Stimulated activated CD8-positive, alpha-beta memory T cell treated with anti-CD3 and anti-CD28 coated beads, Interleukin-12 subunit alpha, Interleukin-12 subunit beta, amount 100 ng/mL, for 4 hours (primary cell): ENCODE measurements around the gene PRKCA.

Experiments
- DNase-seq: peaks from one replicate; pipeline ENCODE4 v3.0.0-alpha.2; 2020; ENCODE audit warnings: low read depth

PRKCA gene

GRCh38 chr17:66625311-66625767, 322.9 kb downstream of the PRKCA start:
- no peak for DNase-seq

- no peak for DNase-seq
Observed at GRCh38 chr17:66627985-66628384, 325.6 kb downstream of the PRKCA start.

- DNase-seq: no peak
Observed at GRCh38 chr17:66629762-66630161, 327.3 kb downstream of the PRKCA start.

GRCh38 chr17:66630379-66630778, 328.0 kb downstream of the PRKCA start:
- DNase-seq: no peak

GRCh38 chr17:66630828-66631472, 328.5 kb downstream of the PRKCA start:
- no peak for DNase-seq

- no peak for DNase-seq
Observed at GRCh38 chr17:66632731-66633130, 330.3 kb downstream of the PRKCA start.

DNA sequence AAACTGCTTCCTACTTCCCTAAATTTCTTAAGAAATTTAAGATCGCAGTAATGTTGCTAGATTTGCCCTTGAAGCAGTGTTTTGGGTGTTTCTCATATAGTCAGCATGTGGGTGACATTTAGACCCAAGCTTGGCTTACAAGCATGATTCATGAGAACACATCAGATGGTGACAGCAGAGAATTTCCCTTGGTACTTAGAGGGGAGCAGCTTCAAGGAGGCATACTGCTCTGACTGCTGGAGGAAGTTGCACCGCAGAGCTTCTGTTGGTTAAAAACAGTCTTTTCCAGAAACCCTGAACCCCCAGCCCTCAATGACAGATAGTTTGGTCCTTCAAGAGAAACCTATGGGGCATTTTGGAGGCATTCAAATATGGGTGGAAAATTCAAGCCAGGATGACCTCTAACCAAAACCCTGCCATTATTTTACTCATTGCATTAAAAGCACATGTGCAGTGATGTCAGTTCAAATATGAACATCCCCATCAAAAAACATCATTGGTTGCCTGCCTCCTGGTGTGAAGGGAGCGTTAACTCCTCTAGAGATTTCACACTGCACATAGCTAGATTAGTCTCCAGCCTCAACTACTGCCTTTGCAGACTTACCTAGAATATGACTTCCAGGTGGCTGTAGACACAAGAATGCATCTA, 331.0 kb downstream of the PRKCA start:
- DNase-seq: no peak

DNA sequence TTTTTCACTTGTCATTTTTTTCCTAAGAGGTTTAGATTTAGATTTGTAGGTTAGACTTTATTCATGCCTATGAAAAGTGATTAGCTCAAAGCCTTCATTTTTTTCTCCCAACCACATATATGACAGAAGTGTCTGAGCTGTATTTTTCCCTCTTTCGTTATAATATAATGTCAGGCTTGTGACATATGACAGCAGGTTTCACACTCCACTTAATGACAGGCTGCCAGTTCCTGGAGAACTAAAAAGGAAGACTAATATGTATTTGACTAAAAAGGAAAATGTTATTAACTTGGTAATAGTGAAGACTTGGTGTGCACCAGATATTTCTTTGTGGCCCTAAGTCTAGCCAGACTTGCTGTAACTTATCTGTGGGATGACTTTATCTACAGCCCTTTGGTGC, 331.8 kb downstream of the PRKCA start:
- DNase-seq: no peak

DNA sequence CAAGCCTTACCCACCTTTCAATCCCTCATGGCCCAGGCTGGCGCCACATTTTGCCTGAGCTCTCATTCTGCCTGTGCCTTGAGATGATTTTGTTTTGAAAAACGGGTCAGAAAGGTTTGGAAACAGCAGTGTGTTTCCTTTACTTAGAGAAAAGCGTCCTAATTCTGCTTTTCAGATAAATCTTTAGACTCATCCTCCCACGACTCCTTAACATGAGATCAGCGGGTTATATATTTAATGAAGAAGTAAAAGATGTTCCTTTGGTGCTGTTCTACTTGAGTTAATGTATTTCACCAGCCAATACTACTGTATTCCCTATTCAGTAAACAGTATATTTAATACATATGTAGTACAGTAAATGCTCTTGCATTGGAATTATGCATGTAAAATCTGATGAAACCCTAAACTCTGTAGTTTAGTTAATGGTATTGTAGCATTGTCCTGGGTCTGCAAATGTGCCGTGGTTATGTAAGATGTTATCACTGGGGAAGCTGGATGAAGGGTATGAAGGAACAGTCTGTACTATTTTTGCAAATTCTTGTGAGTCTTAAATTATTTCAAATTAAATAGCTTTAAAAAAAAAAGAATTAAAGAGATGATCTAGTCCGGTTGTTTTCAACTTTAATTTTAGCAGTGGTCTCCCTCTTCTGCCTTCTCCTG, 333.1 kb downstream of the PRKCA start:
- no peak for DNase-seq

DNA sequence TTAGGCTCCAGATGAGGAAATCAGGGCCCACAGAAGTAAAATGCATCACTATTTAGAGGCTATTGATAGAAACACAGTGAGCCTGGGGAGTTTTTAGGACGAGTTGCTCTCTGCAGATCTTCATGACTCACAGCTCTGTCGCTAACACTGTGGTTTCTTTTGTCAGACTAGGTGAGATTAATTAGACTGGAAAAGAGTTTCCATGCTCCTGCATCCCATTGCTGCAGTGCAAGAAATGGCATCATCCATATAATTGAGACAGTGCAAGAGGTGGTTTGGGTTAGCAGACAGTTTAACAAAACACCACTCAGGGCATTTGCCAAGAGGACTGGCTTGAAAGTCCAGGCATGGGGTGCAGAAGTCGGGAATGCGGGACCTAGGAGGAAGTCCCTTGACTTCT, 333.7 kb downstream of the PRKCA start:
- no peak for DNase-seq

DNA sequence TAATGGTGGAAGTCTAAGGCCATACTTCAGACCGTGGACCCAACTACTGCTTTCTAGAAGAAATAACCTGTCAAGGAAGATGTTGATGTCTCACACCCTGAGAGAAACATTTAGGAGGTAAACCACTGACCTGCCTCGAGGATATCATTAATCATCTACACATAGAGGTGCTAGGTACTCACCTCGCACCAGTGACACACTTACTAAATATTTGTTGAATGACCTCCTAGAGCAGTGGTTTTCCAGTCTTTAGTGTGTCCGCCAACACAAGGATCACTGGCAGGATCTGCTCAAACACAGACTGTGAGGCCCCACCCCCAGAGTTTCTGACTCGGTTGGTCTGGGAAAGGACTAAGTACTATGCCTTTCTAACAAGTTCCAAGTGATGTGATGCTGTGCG, 335.1 kb downstream of the PRKCA start:
- no peak for DNase-seq

- no peak for DNase-seq
Observed at GRCh38 chr17:66638707-66639479, 336.5 kb downstream of the PRKCA start.

DNA sequence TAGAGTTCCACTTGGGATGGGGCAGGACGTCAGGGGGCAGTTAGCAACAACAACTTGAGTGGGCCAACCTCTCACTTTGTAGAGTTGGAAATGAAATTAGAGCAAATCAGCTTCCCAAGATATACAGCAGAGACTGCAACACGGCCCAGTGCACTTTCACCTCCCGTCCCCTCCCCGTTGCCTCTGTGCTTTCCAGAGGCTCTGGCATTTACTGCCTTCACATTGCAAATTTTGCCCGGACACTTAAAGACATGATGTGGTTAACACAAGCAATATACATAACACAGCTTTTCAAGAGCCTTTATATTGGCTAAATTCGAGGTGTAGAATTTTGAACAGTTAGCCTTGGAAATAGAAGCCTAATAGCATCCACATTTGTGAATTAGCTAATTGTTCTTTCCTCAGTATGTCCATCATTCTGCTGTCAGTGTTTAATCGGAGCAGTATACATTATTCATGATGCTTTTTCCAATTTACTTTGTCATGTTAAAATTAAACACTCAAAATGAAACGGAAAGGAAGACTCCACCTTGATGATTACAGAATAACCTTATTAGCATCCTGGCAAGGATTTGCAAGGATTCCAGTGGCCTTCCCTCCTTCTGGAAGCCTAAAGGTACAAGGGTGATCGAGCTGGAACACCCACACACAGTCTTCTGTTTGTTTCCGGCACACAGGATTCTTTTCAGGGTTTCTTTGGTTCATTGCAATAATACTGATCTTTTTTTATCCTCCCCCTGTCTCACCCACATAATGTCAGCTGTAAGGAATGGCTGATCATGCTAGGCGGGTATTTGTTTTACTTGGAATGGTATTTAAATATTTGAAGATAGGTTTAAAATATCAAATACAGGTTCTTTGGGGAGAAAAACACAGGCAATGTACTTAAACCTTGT, 341.6 kb downstream of the PRKCA start:
- no peak for DNase-seq

DNA sequence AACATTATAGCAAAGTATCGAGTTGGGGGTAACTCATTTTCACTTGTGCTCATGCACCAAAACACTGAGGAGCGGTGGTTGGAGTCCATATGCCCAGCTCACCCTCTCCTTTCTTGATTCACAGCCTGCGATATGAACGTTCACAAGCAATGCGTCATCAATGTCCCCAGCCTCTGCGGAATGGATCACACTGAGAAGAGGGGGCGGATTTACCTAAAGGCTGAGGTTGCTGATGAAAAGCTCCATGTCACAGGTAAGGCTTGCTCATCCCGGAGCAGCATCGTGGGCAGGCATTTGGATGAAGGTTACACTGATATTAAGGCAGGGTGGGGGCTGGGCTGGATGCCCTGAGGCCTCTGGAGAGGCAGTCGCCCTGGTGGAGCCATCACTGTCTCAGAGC, 342.8 kb downstream of the PRKCA start:
- no peak for DNase-seq

- no peak for DNase-seq
Observed at GRCh38 chr17:66647391-66647983, 345.1 kb downstream of the PRKCA start.

GRCh38 chr17:66649818-66650543, 347.6 kb downstream of the PRKCA start:
- DNase-seq: no peak

- no peak for DNase-seq
Observed at GRCh38 chr17:66650544-66650877, 348.1 kb downstream of the PRKCA start.

- no peak for DNase-seq
Observed at GRCh38 chr17:66652840-66653507, 350.6 kb downstream of the PRKCA start.

DNA sequence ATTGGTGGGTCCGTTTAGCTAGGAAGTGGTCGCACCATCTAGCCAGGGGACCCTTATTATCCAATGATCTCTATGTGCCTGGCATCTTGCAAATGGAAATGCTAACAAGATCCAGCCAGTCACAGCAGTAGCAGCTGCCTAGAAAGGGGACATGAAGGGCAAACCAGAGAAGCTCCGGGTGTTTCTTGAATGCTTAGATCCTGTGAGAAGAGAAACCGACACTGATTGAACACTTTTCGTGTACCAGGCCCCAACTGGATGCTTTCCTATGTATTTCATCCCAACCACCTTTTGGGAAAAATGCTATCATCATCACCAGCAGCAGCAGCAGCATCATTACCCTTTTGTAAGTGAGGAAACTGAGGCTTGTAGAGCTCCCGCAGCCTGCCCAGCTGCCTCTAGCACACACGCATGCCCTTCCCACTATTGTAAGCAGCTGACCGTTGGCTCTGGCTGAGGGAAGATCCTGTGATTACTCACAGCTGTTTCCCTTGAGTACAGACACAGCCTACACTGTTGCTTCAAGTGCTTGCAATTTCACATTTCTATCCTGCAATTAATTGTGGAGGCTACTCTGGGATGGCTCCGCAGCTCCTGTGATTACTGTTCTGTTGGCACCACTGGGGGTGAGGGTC, 351.8 kb downstream of the PRKCA start:
- no peak for DNase-seq

GRCh38 chr17:66654764-66655163, 352.4 kb downstream of the PRKCA start:
- no peak for DNase-seq
